Activated naive CD8-positive, alpha-beta T cell treated with anti-CD3 and anti-CD28 coated beads for 36 hours (primary cell): ENCODE data around the gene BET1. TPM values are rescaled to one million over a fixed set of nuclear protein-coding genes. Genes with fewer than 3 reads are reported as not detected.

ENCODE experiments used
- DNase-seq: peaks from one replicate; pipeline ENCODE4 v3.0.0; 2021
- H3K27ac Mint-ChIP-seq: one replicate; pipeline ENCODE4 v1.8.0; 2022; ENCODE audit warnings: mild to moderate bottlenecking, moderate library complexity, mixed read lengths
- H3K27me3 Mint-ChIP-seq: one replicate; pipeline ENCODE4 v1.8.0; 2022; ENCODE audit warnings: mild to moderate bottlenecking, mixed read lengths
- H3K36me3 Mint-ChIP-seq: one replicate; pipeline ENCODE4 v1.8.0; 2021; ENCODE audit warnings: mild to moderate bottlenecking, mixed read lengths
- H3K4me1 Mint-ChIP-seq: one replicate; pipeline ENCODE4 v1.8.0; 2021; ENCODE audit warnings: mixed read lengths
- H3K4me3 Mint-ChIP-seq: one replicate; pipeline ENCODE4 v1.8.0; 2022; ENCODE audit warnings: mild to moderate bottlenecking, moderate library complexity, mixed read lengths
- H3K9me3 Mint-ChIP-seq: one replicate; pipeline ENCODE4 v1.8.0; 2022; ENCODE audit warnings: mixed read lengths
- total RNA-seq, 2 experiments: library from RNA; stranded (reverse); gene quantifications; one replicate each; pipeline ENCODE4 v1.2.3, GENCODE V29; 2021

BET1 gene
- total RNA-seq, 2 experiments from 2014 or later, result 16.9 to 19.7 TPM

- Mint-ChIP-seq H3K36me3 (no peaks in the 10 kb centered on the region), H3K4me1 (peaks cover 3% of the 10 kb centered on the region), H3K27ac (no peak overlapping the region), H3K4me3 (no peak overlapping the region), H3K27me3 (no peaks in the 10 kb centered on the region), H3K9me3 (no peaks in the 10 kb centered on the region)
- no peak for DNase-seq
These were observed 19.1 kb downstream of the BET1 start for GRCh38 chr7:93985101-93985500.

GRCh38 chr7:93984024-93984423 lies 20.1 kb downstream of the BET1 start:
- peaks cover 3% of the 10 kb centered on the region for H3K4me1 Mint-ChIP-seq
- H3K27ac Mint-ChIP-seq, result no peak overlapping the region
- H3K27me3 Mint-ChIP-seq, result no peaks in the 10 kb centered on the region
- no peak for DNase-seq
- H3K9me3 Mint-ChIP-seq, result no peaks in the 10 kb centered on the region
- no peak overlapping the region for H3K4me3 Mint-ChIP-seq
- no peaks in the 10 kb centered on the region for H3K36me3 Mint-ChIP-seq

GRCh38 chr7:93981480-93981874 lies 22.7 kb downstream of the BET1 start:
- no peak overlapping the region for H3K4me3 Mint-ChIP-seq
- no peak for DNase-seq

GRCh38 chr7:93980744-93981479 lies 23.2 kb downstream of the BET1 start:
- Mint-ChIP-seq H3K4me1 (peaks cover 3% of the 10 kb centered on the region), H3K27me3 (no peaks in the 10 kb centered on the region), H3K27ac (no peak overlapping the region), H3K9me3 (no peaks in the 10 kb centered on the region), H3K4me3 (no peak overlapping the region), H3K36me3 (no peaks in the 10 kb centered on the region)
- DNase-seq, result no peak

More at GRCh38 chr7:93981480-93981874, 22.7 kb downstream of the BET1 start:
- Mint-ChIP-seq H3K27me3 (no peaks in the 10 kb centered on the region), H3K36me3 (no peaks in the 10 kb centered on the region), H3K9me3 (no peaks in the 10 kb centered on the region), H3K27ac (no peak overlapping the region), H3K4me1 (peaks cover 3% of the 10 kb centered on the region)

GRCh38 chr7:93977211-93977950 lies 26.8 kb downstream of the BET1 start:
- H3K27ac Mint-ChIP-seq, result no peak overlapping the region

GRCh38 chr7:93973134-93973533 lies 31.0 kb downstream of the BET1 start:
- no peaks in the 10 kb centered on the region for H3K4me1 Mint-ChIP-seq
- no peak overlapping the region for H3K27ac Mint-ChIP-seq
- H3K4me3 Mint-ChIP-seq, result no peak overlapping the region
- H3K9me3 Mint-ChIP-seq, result no peaks in the 10 kb centered on the region
- DNase-seq, result no peak
- no peaks in the 10 kb centered on the region for H3K27me3 Mint-ChIP-seq
- no peaks in the 10 kb centered on the region for H3K36me3 Mint-ChIP-seq

More at GRCh38 chr7:93977211-93977950, 26.8 kb downstream of the BET1 start:
- Mint-ChIP-seq H3K4me1 (peaks cover 3% of the 10 kb centered on the region), H3K9me3 (no peaks in the 10 kb centered on the region), H3K36me3 (no peaks in the 10 kb centered on the region), H3K27me3 (no peaks in the 10 kb centered on the region), H3K4me3 (no peak overlapping the region)
- DNase-seq, result no peak

- H3K27ac Mint-ChIP-seq, result no peak overlapping the region
- no peaks in the 10 kb centered on the region for H3K27me3 Mint-ChIP-seq
- no peaks in the 10 kb centered on the region for H3K36me3 Mint-ChIP-seq
- no peak for DNase-seq
- H3K9me3 Mint-ChIP-seq, result no peaks in the 10 kb centered on the region
- no peaks in the 10 kb centered on the region for H3K4me1 Mint-ChIP-seq
- H3K4me3 Mint-ChIP-seq, result no peak overlapping the region
These were observed 32.0 kb downstream of the BET1 start for GRCh38 chr7:93972029-93972725.

GRCh38 chr7:93968911-93969620 lies 35.1 kb downstream of the BET1 start:
- H3K27me3 Mint-ChIP-seq, result no peaks in the 10 kb centered on the region
- H3K4me1 Mint-ChIP-seq, result no peaks in the 10 kb centered on the region
- H3K9me3 Mint-ChIP-seq, result no peaks in the 10 kb centered on the region
- H3K4me3 Mint-ChIP-seq, result no peak overlapping the region
- H3K27ac Mint-ChIP-seq, result no peak overlapping the region
- no peak for DNase-seq
- no peaks in the 10 kb centered on the region for H3K36me3 Mint-ChIP-seq

- Mint-ChIP-seq H3K27me3 (no peaks in the 10 kb centered on the region), H3K4me3 (no peak overlapping the region), H3K36me3 (no peaks in the 10 kb centered on the region), H3K27ac (no peak overlapping the region), H3K9me3 (no peaks in the 10 kb centered on the region), H3K4me1 (no peaks in the 10 kb centered on the region)
- DNase-seq, result no peak
These were observed 39.3 kb downstream of the BET1 start for GRCh38 chr7:93964813-93965212.

GRCh38 chr7:93964262-93964661 lies 39.9 kb downstream of the BET1 start:
- no peaks in the 10 kb centered on the region for H3K9me3 Mint-ChIP-seq
- H3K4me1 Mint-ChIP-seq, result no peaks in the 10 kb centered on the region
- no peak overlapping the region for H3K27ac Mint-ChIP-seq
- no peaks in the 10 kb centered on the region for H3K27me3 Mint-ChIP-seq
- no peak for DNase-seq
- no peak overlapping the region for H3K4me3 Mint-ChIP-seq
- no peaks in the 10 kb centered on the region for H3K36me3 Mint-ChIP-seq

- H3K27me3 Mint-ChIP-seq, result no peaks in the 10 kb centered on the region
- peaks cover 2% of the 10 kb centered on the region for H3K36me3 Mint-ChIP-seq
These were observed 43.2 kb downstream of the BET1 start for GRCh38 chr7:93960986-93961385.

GRCh38 chr7:93958651-93959050 lies 45.5 kb downstream of the BET1 start:
- Mint-ChIP-seq H3K9me3 (no peaks in the 10 kb centered on the region), H3K4me3 (no peak overlapping the region), H3K27ac (no peak overlapping the region), H3K27me3 (no peaks in the 10 kb centered on the region), H3K36me3 (peaks cover 2% of the 10 kb centered on the region), H3K4me1 (no peaks in the 10 kb centered on the region)
- DNase-seq, result no peak

More at GRCh38 chr7:93960986-93961385, 43.2 kb downstream of the BET1 start:
- H3K9me3 Mint-ChIP-seq, result no peaks in the 10 kb centered on the region
- DNase-seq, result no peak
- H3K4me1 Mint-ChIP-seq, result no peaks in the 10 kb centered on the region
- H3K27ac Mint-ChIP-seq, result no peak overlapping the region
- H3K4me3 Mint-ChIP-seq, result no peak overlapping the region

GRCh38 chr7:93958216-93958615 lies 45.9 kb downstream of the BET1 start:
- H3K9me3 Mint-ChIP-seq, result no peaks in the 10 kb centered on the region
- H3K4me3 Mint-ChIP-seq, result no peak overlapping the region
- no peaks in the 10 kb centered on the region for H3K4me1 Mint-ChIP-seq
- peaks cover 2% of the 10 kb centered on the region for H3K36me3 Mint-ChIP-seq
- H3K27ac Mint-ChIP-seq, result no peak overlapping the region
- no peaks in the 10 kb centered on the region for H3K27me3 Mint-ChIP-seq
- no peak for DNase-seq

GRCh38 chr7:93957767-93958166 lies 46.4 kb downstream of the BET1 start:
- no peak overlapping the region for H3K4me3 Mint-ChIP-seq
- no peaks in the 10 kb centered on the region for H3K27me3 Mint-ChIP-seq
- H3K4me1 Mint-ChIP-seq, result no peaks in the 10 kb centered on the region
- no peak for DNase-seq
- no peaks in the 10 kb centered on the region for H3K9me3 Mint-ChIP-seq
- H3K27ac Mint-ChIP-seq, result no peak overlapping the region
- peaks cover 2% of the 10 kb centered on the region for H3K36me3 Mint-ChIP-seq

- Mint-ChIP-seq H3K36me3 (peaks cover 2% of the 10 kb centered on the region), H3K27ac (no peak overlapping the region), H3K9me3 (no peaks in the 10 kb centered on the region)
These were observed 48.9 kb downstream of the BET1 start for GRCh38 chr7:93955304-93955703.

More at GRCh38 chr7:93955304-93955703, 48.9 kb downstream of the BET1 start:
- Mint-ChIP-seq H3K27me3 (no peaks in the 10 kb centered on the region), H3K4me1 (no peaks in the 10 kb centered on the region), H3K4me3 (no peak overlapping the region)
- DNase-seq, result no peak
